ENCODE measurements around the gene BANP. TPM values are rescaled to one million over a fixed set of nuclear protein-coding genes. Genes with fewer than 3 reads are reported as not detected.
"Not testable (repeated sequence)": the region's sequence is repeated elsewhere in the genome, so short reads cannot be mapped to it uniquely, and the experiment has no call there.

Gene BANP
- total RNA-seq, 1 donor from 2014 or later: 44.0 TPM

DNA sequence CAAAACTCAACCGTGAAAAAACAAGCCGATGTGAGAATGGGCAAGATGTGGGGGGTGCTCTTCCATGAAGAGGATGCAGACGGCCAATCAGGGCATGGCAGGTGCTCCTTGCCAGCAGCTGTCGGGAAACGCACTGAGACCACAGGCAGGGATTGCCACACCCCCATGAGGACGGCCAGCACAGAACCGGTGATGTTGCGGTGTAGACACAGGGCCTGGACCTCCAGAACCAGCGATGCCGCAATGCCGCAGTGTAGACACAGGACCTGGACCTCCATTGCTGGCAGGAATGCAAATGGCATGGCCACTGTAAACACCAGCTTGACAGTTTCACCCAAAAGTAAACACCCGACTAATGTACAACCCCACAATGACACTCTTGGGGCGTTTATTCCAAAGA is 164.9 kb downstream of the BANP start:
- Histone ChIP-seq H3K27me3 (no peaks in the 10 kb centered on the region), H3K4me3 (no peak overlapping the region), H3K36me3 (no peaks in the 10 kb centered on the region), H3K27ac (no peak overlapping the region), H3K9me3 (no peaks in the 10 kb centered on the region), H3K4me1 (peaks cover 22% of the 10 kb centered on the region)
- DNase-seq (ENCODE audit: extremely low spot score in 2 of 2): no peak
- no peak for TF ChIP-seq POLR2AphosphoS5 (IDR thresholded peaks at IDR 0.05; ENCODE audit: insufficient read depth in 1 of 2, low read depth in 1 of 2)
- TF ChIP-seq, protein P1, sequence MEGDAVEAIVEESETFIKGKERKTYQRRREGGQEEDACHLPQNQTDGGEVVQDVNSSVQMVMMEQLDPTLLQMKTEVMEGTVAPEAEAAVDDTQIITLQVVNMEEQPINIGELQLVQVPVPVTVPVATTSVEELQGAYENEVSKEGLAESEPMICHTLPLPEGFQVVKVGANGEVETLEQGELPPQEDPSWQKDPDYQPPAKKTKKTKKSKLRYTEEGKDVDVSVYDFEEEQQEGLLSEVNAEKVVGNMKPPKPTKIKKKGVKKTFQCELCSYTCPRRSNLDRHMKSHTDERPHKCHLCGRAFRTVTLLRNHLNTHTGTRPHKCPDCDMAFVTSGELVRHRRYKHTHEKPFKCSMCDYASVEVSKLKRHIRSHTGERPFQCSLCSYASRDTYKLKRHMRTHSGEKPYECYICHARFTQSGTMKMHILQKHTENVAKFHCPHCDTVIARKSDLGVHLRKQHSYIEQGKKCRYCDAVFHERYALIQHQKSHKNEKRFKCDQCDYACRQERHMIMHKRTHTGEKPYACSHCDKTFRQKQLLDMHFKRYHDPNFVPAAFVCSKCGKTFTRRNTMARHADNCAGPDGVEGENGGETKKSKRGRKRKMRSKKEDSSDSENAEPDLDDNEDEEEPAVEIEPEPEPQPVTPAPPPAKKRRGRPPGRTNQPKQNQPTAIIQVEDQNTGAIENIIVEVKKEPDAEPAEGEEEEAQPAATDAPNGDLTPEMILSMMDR (IDR thresholded peaks at IDR 0.05): no peak
- no peak for TF ChIP-seq POLR2A (IDR thresholded peaks at IDR 0.05)
- intact Hi-C loops (cut with DNase I): no loop called here

DNA sequence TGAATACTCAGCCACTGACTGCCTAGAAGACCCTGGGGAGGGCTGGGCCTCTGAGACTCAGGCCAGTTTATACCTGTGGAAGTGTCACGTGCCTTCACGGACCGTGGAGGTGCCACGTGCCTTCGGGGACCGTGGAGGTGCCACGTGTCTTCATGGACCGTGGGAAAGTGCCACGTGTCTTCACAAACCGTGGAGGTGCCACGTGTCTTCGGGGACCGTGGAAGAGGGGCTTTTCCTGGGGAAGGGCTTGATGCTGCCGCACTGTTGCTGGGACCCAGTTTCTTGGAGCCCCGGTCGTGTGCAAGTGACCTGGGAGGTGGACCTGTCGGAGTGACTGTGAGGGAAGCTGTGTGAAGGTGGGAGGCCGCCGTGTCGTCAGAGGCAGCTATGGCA is 166.2 kb downstream of the BANP start:
- H3K27me3 ChIP-seq: no peaks in the 10 kb centered on the region
- peaks cover 22% of the 10 kb centered on the region for H3K4me1 ChIP-seq
- no peak for DNase-seq (ENCODE audit: extremely low spot score in 2 of 2)
- H3K9me3 ChIP-seq: no peaks in the 10 kb centered on the region
- H3K4me3 ChIP-seq: no peak overlapping the region
- peak overlapping the region; percentile 53 for H3K27ac ChIP-seq
- intact Hi-C loops (cut with DNase I): no loop called here
- H3K36me3 ChIP-seq: no peaks in the 10 kb centered on the region
- no peak for TF ChIP-seq POLR2A (IDR thresholded peaks at IDR 0.05)
- TF ChIP-seq POLR2AphosphoS5 (IDR thresholded peaks at IDR 0.05; ENCODE audit: insufficient read depth in 1 of 2, low read depth in 1 of 2): no peak
- TF ChIP-seq, protein P1 (IDR thresholded peaks at IDR 0.05): no peak

DNA sequence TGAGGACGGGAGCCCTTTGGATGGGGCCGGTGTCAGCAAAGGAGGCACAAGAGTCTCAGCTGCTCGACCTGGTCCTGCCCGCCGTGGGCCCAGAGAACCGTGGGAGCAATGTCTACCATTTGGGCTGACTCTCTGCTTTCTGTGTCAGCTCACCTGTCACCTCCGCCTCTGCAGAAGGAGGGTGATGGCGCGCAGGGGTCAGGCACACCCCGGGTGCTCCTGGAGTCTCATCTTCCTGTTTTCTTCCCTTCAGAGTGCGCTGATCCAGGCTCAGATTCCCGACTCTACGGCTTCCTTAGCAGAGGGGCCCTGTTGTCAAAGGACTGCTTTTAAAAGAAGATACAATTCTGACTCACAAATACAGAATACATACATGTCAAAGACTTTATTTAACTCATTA is 167.1 kb downstream of the BANP start:
- no peaks in the 10 kb centered on the region for H3K27me3 ChIP-seq
- H3K27ac ChIP-seq: peak overlapping the region; percentile 60
- intact Hi-C loops (cut with DNase I): no loop called here
- no peak overlapping the region for H3K4me3 ChIP-seq
- no peak for DNase-seq (ENCODE audit: extremely low spot score in 2 of 2)
- no peaks in the 10 kb centered on the region for H3K9me3 ChIP-seq
- H3K36me3 ChIP-seq: no peaks in the 10 kb centered on the region
- TF ChIP-seq POLR2A (IDR thresholded peaks at IDR 0.05) (no peak), POLR2AphosphoS5 (IDR thresholded peaks at IDR 0.05; ENCODE audit: insufficient read depth in 1 of 2, low read depth in 1 of 2) (no peak)
- TF ChIP-seq, protein P1 (IDR thresholded peaks at IDR 0.05): no peak
- peaks cover 22% of the 10 kb centered on the region for H3K4me1 ChIP-seq

DNA sequence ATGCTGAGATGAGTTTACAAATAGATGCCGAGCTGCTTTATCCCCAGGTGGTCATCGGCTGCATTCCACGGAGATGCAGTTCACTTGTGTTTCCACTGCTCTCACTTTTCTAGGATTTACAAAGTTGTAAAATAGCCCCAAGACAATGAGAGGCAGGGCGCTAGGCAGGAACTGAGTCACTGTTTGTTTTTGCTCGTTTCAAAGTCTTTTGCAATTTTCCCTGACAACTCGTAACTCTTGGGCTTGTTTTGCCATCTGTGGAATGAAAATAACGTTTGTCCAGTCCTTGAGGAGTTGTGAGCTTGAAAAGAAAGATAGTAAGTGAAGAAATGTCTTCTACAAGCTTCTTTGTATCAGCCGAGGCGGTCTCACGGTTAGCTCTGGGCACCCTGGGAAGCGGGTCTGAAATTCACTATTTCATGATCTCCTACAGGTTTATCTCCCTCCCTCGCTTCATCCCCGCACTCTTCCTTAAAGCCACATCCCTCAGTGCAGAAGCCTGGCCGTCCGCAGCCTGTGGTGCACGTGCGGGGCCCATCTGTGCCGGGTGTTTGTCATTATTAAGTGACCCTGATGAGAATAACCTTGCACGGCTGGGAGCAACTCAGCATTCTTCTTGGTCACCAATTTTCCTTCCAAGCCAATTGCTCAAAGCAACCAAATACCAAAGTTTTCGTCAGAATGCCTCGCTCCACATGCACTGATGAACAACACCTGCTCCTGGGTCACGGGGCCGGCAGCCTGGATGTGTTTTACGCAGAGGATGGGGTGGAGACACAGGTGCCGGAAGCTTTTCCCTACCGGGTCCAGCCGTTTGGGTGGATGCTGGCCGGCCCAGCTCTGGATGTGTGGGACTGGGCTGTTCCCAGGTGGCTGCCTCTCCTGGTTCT is 167.9 kb downstream of the BANP start:
- H3K36me3 ChIP-seq; H3K27me3 ChIP-seq; DNase-seq (ENCODE audit: extremely low spot score in 2 of 2); H3K4me3 ChIP-seq; H3K9me3 ChIP-seq; intact Hi-C loops (cut with DNase I): not testable (repeated sequence)
- peak; percentile 23 to 48 for TF ChIP-seq POLR2AphosphoS5 (IDR thresholded peaks at IDR 0.05; ENCODE audit: insufficient read depth in 1 of 2, low read depth in 1 of 2)
- peak overlapping the region; percentile 60 for H3K27ac ChIP-seq
- peaks cover 22% of the 10 kb centered on the region for H3K4me1 ChIP-seq

DNA sequence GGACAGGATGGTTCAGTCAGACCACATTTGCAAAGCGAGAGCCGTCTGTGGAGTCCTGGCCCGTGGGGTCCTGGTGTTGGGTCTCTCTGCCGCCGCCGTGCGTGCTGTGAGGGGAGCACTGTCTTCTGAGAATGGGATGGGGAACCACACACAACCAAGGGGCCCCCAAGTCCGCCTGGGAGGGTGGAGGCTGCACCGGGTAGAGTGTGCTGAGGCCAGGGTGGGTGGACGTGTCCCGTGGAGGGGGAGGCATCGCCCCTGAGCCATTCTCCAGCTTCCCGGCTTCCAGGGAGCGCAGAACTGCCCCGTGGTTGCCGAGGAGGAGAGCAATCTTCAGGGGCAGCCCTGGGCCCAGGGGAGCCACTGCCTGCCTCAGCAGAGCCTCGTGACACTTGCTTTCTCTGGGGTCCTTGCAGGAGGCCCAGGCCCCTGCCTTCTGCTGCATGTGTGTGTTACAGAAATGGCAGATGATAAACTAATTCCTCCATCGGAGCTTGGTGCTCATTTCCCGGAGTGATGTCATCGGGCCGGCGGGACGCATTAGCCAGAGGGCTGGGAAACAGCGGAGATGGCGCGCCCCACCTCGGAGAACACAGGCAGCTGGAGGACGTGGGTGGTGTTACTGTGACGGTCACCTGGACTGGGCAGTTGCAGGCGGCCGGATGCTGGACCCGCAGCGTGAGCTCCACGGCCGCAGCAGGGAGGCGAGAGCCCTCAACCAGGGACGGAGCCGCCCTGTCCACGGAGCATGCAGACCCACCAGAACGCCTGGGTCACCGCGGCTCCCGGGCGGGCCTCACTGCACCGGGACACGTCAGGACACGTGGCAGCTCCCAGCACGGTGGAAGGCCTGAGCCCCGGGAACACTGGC is 168.9 kb downstream of the BANP start:
- DNase-seq (ENCODE audit: extremely low spot score in 2 of 2); H3K36me3 ChIP-seq; H3K4me3 ChIP-seq; intact Hi-C loops (cut with DNase I); H3K9me3 ChIP-seq; H3K27me3 ChIP-seq: not testable (repeated sequence)
- Histone ChIP-seq H3K4me1 (peaks cover 22% of the 10 kb centered on the region), H3K27ac (peak overlapping the region; percentile 60)
